D341Med (cell line): ENCODE measurements around the gene RSPH3.

Experiments
- DNase-seq: peaks from one replicate; pipeline ENCODE4 v3.0.0; 2012; ENCODE audit warnings: low spot score

The RSPH3 gene

GRCh38 chr6:158933079-158933595, 66.9 kb downstream of the RSPH3 start:
- no peak for DNase-seq

DNA sequence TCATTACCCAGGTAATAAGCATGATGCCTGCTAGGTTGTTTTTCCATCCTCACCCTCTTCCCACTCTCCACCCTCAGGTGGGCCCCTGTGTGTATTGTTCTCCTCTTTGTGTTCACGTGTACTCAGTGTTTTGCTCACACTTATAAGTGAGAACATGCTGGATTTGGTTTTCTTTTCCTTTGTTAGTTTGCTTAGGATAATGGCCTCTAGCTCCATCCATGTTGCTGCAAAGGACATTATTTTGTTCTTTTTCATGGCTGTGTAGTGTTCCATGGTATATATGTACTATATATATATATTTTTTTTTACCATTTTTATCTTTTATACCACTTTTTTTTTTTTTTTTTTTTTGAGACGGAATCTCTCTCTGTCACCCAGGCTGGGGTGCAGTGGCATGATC, 71.9 kb downstream of the RSPH3 start:
- DNase-seq = no peak

GRCh38 chr6:158926414-158926813, 73.6 kb downstream of the RSPH3 start:
- no peak for DNase-seq

DNA sequence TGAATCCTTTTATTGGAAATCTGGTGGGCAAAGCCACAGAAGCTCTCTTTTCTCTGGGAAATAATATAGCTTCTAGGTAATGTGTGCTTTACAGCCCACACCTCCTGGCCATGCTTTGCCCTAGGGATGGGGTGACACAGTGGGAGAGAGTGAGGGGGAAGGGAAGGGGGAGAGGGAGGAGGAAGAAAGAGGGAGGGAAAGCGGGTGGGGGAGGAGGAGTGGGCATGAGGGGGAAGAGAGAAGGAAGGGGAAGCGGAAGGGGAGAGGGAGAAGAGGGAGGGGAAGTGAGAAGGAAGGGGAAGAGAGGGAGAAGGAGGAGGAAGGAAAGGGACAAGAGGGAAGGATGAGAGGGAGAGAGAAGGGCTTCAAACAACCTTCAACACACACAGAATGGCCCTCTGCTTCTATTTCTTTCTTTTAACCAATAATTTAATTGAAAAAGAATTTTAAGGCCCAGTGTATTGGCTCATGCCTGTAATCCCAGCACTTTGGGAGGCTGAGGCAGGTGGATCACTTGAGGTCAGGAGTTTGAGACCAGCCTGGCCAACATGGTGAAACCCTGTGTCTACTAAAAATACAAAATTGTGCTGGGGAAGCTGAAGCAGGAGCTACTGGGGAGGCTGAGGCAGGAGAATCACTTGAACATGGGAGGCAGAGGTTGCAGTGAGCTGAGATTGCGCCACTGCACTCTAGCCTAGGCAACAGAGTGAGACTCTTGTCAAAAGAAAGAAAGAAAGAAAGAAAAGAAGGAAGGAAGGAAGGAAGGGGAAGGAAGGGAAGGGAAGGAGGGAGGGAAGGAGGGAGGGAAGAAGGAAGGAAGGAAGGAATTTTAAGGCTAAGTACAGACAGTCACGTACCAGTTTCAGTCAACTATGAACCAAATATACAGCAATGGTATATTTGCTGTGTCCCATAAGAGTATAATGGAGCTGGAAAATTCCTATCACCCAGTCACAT, 75.2 kb downstream of the RSPH3 start:
- DNase-seq = no peak

GRCh38 chr6:158923805-158924498, 76.0 kb downstream of the RSPH3 start:
- no peak for DNase-seq
